AG04450 (cell line): ENCODE measurements around the gene RAB6C. TPM values are rescaled to one million over a fixed set of nuclear protein-coding genes. Genes with fewer than 3 reads are reported as not detected.
"Not testable (repeated sequence)": the region's sequence is repeated elsewhere in the genome, so short reads cannot be mapped to it uniquely, and the experiment has no call there.

Source experiments
- CTCF ChIA-PET: fragments of 300-600, 350-600 bp; formaldehyde crosslinking; extraction: SDS; loops from one replicate; lab custom pipeline; 2022; ENCODE audit warnings: antibody characterized with exemption, inconsistent platforms; lab: Charles Lee
- POLR2A ChIA-PET: fragments of 350-600 bp; formaldehyde crosslinking; extraction: SDS; loops from one replicate; lab custom pipeline; 2021; ENCODE audit warnings: antibody characterized with exemption, inconsistent platforms; lab: Yijun Ruan, JAX
- DNase-seq: peaks from one replicate; pipeline ENCODE4 v3.0.0-alpha.2; 2011; ENCODE audit warnings: low read depth, low spot score
- H3K27ac ChIP-seq: one replicate; pipeline ENCODE4 v1.5.1; 2012; ENCODE audit warnings: low read depth, low read length, control low read depth
- H3K27me3 ChIP-seq: one replicate; pipeline ENCODE4 v1.6.0; 2012; ENCODE audit warnings: low read length; ENCODE audit not compliant: control insufficient read depth, insufficient read depth
- H3K4me3 ChIP-seq: 2 replicates; pipeline ENCODE4 v1.5.1; 2011; ENCODE audit warnings: mild to moderate bottlenecking, low read depth, low read length, control low read depth
- H3K9me3 ChIP-seq: 2 replicates; pipeline ENCODE4 v1.5.1; 2012; ENCODE audit warnings: low read length; ENCODE audit not compliant: control insufficient read depth, insufficient read depth
- CTCF ChIP-seq: IDR thresholded peaks from 2 replicates; pipeline ENCODE4 v1.5.1; 2011; ENCODE audit warnings: low read depth, low read length, control low read depth, inconsistent platforms
- polyA plus RNA-seq: library from polyadenylated mRNA; depleted of rRNA; stranded (reverse); fragments of >200 nt; gene quantifications from 2 replicates; pipeline ENCODE4 v1.2.3, GENCODE V29; 2011

RAB6C gene
- polyA plus RNA-seq, 1 experiment, result not detected

- H3K27ac ChIP-seq, result no peak overlapping the region
- H3K27me3 ChIP-seq, result no peaks in the 10 kb centered on the region
- no peak overlapping the region for H3K4me3 ChIP-seq
- TF ChIP-seq CTCF, result no peak
- CTCF ChIA-PET, result no interaction called here
- DNase-seq, result no peak
- POLR2A ChIA-PET, result no interaction called here
- no peaks in the 10 kb centered on the region for H3K9me3 ChIP-seq
Measured at GRCh38 chr2:129977986-129978385, 1.5 kb upstream of the RAB6C start.

GRCh38 chr2:129980246-129980645, 780 bp downstream of the RAB6C start:
- H3K4me3 ChIP-seq, DNase-seq, H3K27ac ChIP-seq, H3K27me3 ChIP-seq, POLR2A ChIA-PET, H3K9me3 ChIP-seq, CTCF ChIA-PET: not testable (repeated sequence)

- DNase-seq, H3K27me3 ChIP-seq, H3K27ac ChIP-seq, H3K9me3 ChIP-seq, H3K4me3 ChIP-seq, POLR2A ChIA-PET: not testable (repeated sequence)
- CTCF ChIA-PET, result interaction anchor here (0.6 kb wide), 1 partner anchor 1885 kb away, joined by 3 read pairs; no protein-coding TSS in a partner anchor
Measured at GRCh38 chr2:129981689-129982088, 2.2 kb downstream of the RAB6C start.

GRCh38 chr2:129984426-129984825, 5.0 kb downstream of the RAB6C start:
- no peaks in the 10 kb centered on the region for H3K27me3 ChIP-seq
- H3K9me3 ChIP-seq, result no peaks in the 10 kb centered on the region
- TF ChIP-seq CTCF, result no peak
- CTCF ChIA-PET, result no interaction called here
- no peak for DNase-seq
- no peak overlapping the region for H3K4me3 ChIP-seq
- H3K27ac ChIP-seq, result no peak overlapping the region
- POLR2A ChIA-PET, result no interaction called here

- H3K9me3 ChIP-seq, POLR2A ChIA-PET, CTCF ChIA-PET, H3K27ac ChIP-seq, H3K4me3 ChIP-seq, DNase-seq, H3K27me3 ChIP-seq: not testable (repeated sequence)
Measured at GRCh38 chr2:129992415-129993006, 13.0 kb downstream of the RAB6C start.

- CTCF ChIA-PET, H3K27me3 ChIP-seq, H3K4me3 ChIP-seq, H3K27ac ChIP-seq, POLR2A ChIA-PET, DNase-seq, H3K9me3 ChIP-seq: not testable (repeated sequence)
Measured at GRCh38 chr2:129993151-129993550, 13.7 kb downstream of the RAB6C start.

GRCh38 chr2:129996657-129997237, 17.3 kb downstream of the RAB6C start:
- H3K9me3 ChIP-seq, POLR2A ChIA-PET, H3K27ac ChIP-seq, DNase-seq, CTCF ChIA-PET, H3K4me3 ChIP-seq, H3K27me3 ChIP-seq: not testable (repeated sequence)

GRCh38 chr2:129998771-129999170, 19.3 kb downstream of the RAB6C start:
- DNase-seq, H3K4me3 ChIP-seq, POLR2A ChIA-PET, H3K27me3 ChIP-seq, H3K27ac ChIP-seq, CTCF ChIA-PET, H3K9me3 ChIP-seq: not testable (repeated sequence)

GRCh38 chr2:130005862-130006261, 26.4 kb downstream of the RAB6C start:
- H3K4me3 ChIP-seq, H3K27me3 ChIP-seq, CTCF ChIA-PET, H3K27ac ChIP-seq, H3K9me3 ChIP-seq, POLR2A ChIA-PET, DNase-seq: not testable (repeated sequence)

- POLR2A ChIA-PET, DNase-seq, H3K27ac ChIP-seq, H3K4me3 ChIP-seq, H3K27me3 ChIP-seq, CTCF ChIA-PET, H3K9me3 ChIP-seq: not testable (repeated sequence)
Measured at GRCh38 chr2:130016701-130017100, 37.2 kb downstream of the RAB6C start.
